HG02973 (cell line): ENCODE data around the gene KCNMA1.
A peak's percentile ranks its signal among the peaks of the same experiment; 100 is the strongest.

Experiments
- ATAC-seq: cut with Tn5 transposase; IDR thresholded peaks from one replicate; pipeline ENCODE4 v1.9.1; 2021; ENCODE audit warnings: moderate library complexity; ENCODE audit not compliant: unreplicated experiment

Gene KCNMA1

GRCh38 chr10:77635402-77636227, 2.0 kb downstream of the KCNMA1 start:
- ATAC-seq, result no peak

- no peak for ATAC-seq
Observed at GRCh38 chr10:77634939-77635338, 2.7 kb downstream of the KCNMA1 start.

GRCh38 chr10:77633376-77633775, 4.2 kb downstream of the KCNMA1 start:
- no peak for ATAC-seq

GRCh38 chr10:77631241-77631640, 6.4 kb downstream of the KCNMA1 start:
- ATAC-seq, result no peak

GRCh38 chr10:77630507-77630848, 7.1 kb downstream of the KCNMA1 start:
- no peak for ATAC-seq

- no peak for ATAC-seq
Observed at GRCh38 chr10:77629775-77630506, 7.7 kb downstream of the KCNMA1 start.

GRCh38 chr10:77628906-77629730, 8.5 kb downstream of the KCNMA1 start:
- no peak for ATAC-seq

- ATAC-seq, result no peak
Observed at GRCh38 chr10:77626266-77626935, 11.2 kb downstream of the KCNMA1 start.

- no peak for ATAC-seq
Observed at GRCh38 chr10:77625379-77625778, 12.2 kb downstream of the KCNMA1 start.

- peak; percentile 69 for ATAC-seq
Observed at GRCh38 chr10:77622889-77623291, 14.7 kb downstream of the KCNMA1 start.

GRCh38 chr10:77620731-77621130, 16.9 kb downstream of the KCNMA1 start:
- no peak for ATAC-seq

GRCh38 chr10:77619964-77620703, 17.5 kb downstream of the KCNMA1 start:
- no peak for ATAC-seq

- ATAC-seq, result no peak
Observed at GRCh38 chr10:77618117-77618516, 19.5 kb downstream of the KCNMA1 start.

- no peak for ATAC-seq
Observed at GRCh38 chr10:77616766-77617165, 20.8 kb downstream of the KCNMA1 start.

- ATAC-seq, result no peak
Observed at GRCh38 chr10:77614778-77615625, 22.6 kb downstream of the KCNMA1 start.

GRCh38 chr10:77613476-77614130, 24.0 kb downstream of the KCNMA1 start:
- no peak for ATAC-seq

- no peak for ATAC-seq
Observed at GRCh38 chr10:77611670-77612069, 25.9 kb downstream of the KCNMA1 start.

GRCh38 chr10:77611221-77611620, 26.4 kb downstream of the KCNMA1 start:
- no peak for ATAC-seq

- ATAC-seq, result no peak
Observed at GRCh38 chr10:77609781-77610272, 27.8 kb downstream of the KCNMA1 start.
